Measurements from ENCODE around the gene SMIM31. TPM values are rescaled to one million over a fixed set of nuclear protein-coding genes. Genes with fewer than 3 reads are reported as not detected.

The SMIM31 gene
- total RNA-seq (2014; rRNA removed; shearing (Covaris generic)), result not detected in 2 replicates

GRCh38 chr4:164753873-164754488 lies at the start of gene SMIM31:
TSS of gene SMIM31 (plus strand) at chr4:164754131. CDS start at chr4:164770444, 16,313 bp downstream.

Small RNA genes lying within 50 kb of the gene (small RNA-seq; reads per million reads assigned to genes)
- not detected for gene RNU6-668P

Other genes with a start within 250 kb of the SMIM31 start
- gene APELA, start 123.0 kb downstream of the SMIM31 start, total RNA-seq (2014; rRNA removed; shearing (Covaris generic)), result not detected in 2 replicates
- not detected in 2 replicates for gene TRIM61, start 223.5 kb downstream of the SMIM31 start, total RNA-seq (2014; rRNA removed; shearing (Covaris generic))